Body of pancreas (tissue), 4 donors: ENCODE data around the gene GFRA1. TPM values are rescaled to one million over a fixed set of nuclear protein-coding genes. Genes with fewer than 3 reads are reported as not detected.

Experiments used
- ATAC-seq: fragments of 150-250 bp; one replicate; pipeline ENCODE4 v1.9.1; 2016
- DNase-seq, 4 donors: peaks; one replicate each; pipeline ENCODE4 v3.0.0-alpha.2; 2019
- H3K27ac ChIP-seq, 4 donors: fragments of 200-600 bp; sonication (generic); 1 replicate in 3 of 4; 2 replicates in 1 of 4; pipeline versions ENCODE4 v1.5.1 to v1.6.1; 2016 to 2019; ENCODE audit warnings: mild to moderate bottlenecking in 1 of 4, mixed read lengths in 1 of 4, moderate library complexity in 1 of 4
- H3K27me3 ChIP-seq, 2 donors: fragments of 200-600 bp; sonication (generic); one replicate each; pipeline ENCODE4 v1.6.0; 2016; ENCODE audit warnings: mild to moderate bottlenecking in 1 of 2
- H3K36me3 ChIP-seq, 2 donors: fragments of 200-600 bp; sonication (generic); replicated peaks in 1 of 2; 2 replicates each; pipeline ENCODE4 v1.5.1; 2016; ENCODE audit warnings: low read depth in 2 of 2; ENCODE audit not compliant: insufficient read depth in 1 of 2
- H3K4me1 ChIP-seq: fragments of 200-600 bp; sonication (generic); one replicate; pipeline ENCODE4 v1.6.0; 2016
- H3K4me3 ChIP-seq, 2 donors: fragments of 200-600 bp; sonication (generic); 1 replicate in 1 of 2; 2 replicates in 1 of 2; pipeline ENCODE4 v1.5.1; 2016 to 2019
- H3K9me3 ChIP-seq, 3 donors: fragments of 200-600 bp; sonication (generic); 1 replicate in 2 of 3; 2 replicates in 1 of 3; pipeline ENCODE4 v1.5.1; 2016
- POLR2A ChIP-seq, 3 donors: fragments of 450-650 bp; IDR thresholded peaks; one replicate each; pipeline ENCODE4 v1.6.1; 2016; ENCODE audit warnings: antibody characterized with exemption in 3 of 3, mild to moderate bottlenecking in 2 of 3
- WGBS, 2 donors: methylation state at CpG; one replicate each; pipeline ENCODE4 v1.1.5; 2017; 5-methylcytosine and 5-hydroxymethylcytosine counted together
- intact Hi-C: fragments of 100-400 bp; cut with DNase I; formaldehyde crosslinking; loops from one replicate; pipeline ENCODE4 v1.15.1; 2023
- total RNA-seq, 2 donors: library from RNA; depleted of rRNA; stranded (reverse); fragments of >200 nt; gene quantifications; one replicate each; pipeline ENCODE4 v1.1.0, GENCODE V29; 2016
- TF ChIP-seq, protein P1 (sequence below), 7 experiments: fragments of 450-650 bp in 4 of 7; fragments of 200-600 bp in 3 of 7; sonication (generic) in 3 of 7; IDR thresholded peaks; one replicate each; pipeline ENCODE4 v1.5.1; 2016 to 2019; ENCODE audit warnings: antibody characterized with exemption in 7 of 7

The GFRA1 gene
- total RNA-seq, 2 donors from 2014 or later, result 4.2 to 6.9 TPM

GRCh38 chr10:116154651-116155050, 118.4 kb downstream of the GFRA1 start:
- Histone ChIP-seq H3K36me3 (no peaks in the 10 kb centered on the region), H3K27ac (no peak overlapping the region), H3K4me1 (no peaks in the 10 kb centered on the region), H3K9me3 (no peaks in the 10 kb centered on the region), H3K27me3 (no peaks in the 10 kb centered on the region), H3K4me3 (no peak overlapping the region)
- DNase-seq, result no peak
- 77 to 100% methylated on average over 1 of the region's 1 CpG for WGBS, 2 donors
- TF ChIP-seq, protein P1, sequence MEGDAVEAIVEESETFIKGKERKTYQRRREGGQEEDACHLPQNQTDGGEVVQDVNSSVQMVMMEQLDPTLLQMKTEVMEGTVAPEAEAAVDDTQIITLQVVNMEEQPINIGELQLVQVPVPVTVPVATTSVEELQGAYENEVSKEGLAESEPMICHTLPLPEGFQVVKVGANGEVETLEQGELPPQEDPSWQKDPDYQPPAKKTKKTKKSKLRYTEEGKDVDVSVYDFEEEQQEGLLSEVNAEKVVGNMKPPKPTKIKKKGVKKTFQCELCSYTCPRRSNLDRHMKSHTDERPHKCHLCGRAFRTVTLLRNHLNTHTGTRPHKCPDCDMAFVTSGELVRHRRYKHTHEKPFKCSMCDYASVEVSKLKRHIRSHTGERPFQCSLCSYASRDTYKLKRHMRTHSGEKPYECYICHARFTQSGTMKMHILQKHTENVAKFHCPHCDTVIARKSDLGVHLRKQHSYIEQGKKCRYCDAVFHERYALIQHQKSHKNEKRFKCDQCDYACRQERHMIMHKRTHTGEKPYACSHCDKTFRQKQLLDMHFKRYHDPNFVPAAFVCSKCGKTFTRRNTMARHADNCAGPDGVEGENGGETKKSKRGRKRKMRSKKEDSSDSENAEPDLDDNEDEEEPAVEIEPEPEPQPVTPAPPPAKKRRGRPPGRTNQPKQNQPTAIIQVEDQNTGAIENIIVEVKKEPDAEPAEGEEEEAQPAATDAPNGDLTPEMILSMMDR (IDR thresholded peaks at IDR 0.05), result no peak
- no peak for TF ChIP-seq POLR2A (IDR thresholded peaks at IDR 0.05)
- intact Hi-C loops, result no loop called here
- ATAC-seq, result no peak

DNA sequence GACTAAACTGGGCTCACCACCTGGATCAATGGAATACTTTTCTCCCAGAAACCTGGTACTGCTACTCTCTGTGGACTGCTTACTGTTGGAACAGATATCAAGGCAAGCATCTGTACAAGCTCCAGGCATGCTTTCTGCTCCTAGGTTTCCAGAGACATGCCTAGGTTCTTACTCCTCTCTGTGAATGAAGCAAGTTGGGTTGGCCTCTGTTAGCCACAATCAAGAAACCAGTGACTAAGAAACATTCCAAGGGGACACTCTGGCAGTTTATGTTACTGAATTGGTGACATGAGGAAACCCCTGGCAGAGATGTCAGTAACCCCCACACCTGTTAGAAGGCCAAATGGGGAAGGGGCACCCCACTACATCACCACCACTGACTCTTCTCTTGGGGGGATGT, 121.9 kb downstream of the GFRA1 start:
- Histone ChIP-seq H3K36me3 (no peaks in the 10 kb centered on the region), H3K9me3 (no peaks in the 10 kb centered on the region), H3K4me3 (no peak overlapping the region), H3K27ac (no peak overlapping the region), H3K4me1 (no peaks in the 10 kb centered on the region), H3K27me3 (no peaks in the 10 kb centered on the region)
- ATAC-seq, result no peak
- TF ChIP-seq, protein P1 (IDR thresholded peaks at IDR 0.05), result no peak
- TF ChIP-seq POLR2A (IDR thresholded peaks at IDR 0.05), result no peak
- no peak for DNase-seq
- intact Hi-C loops, result no loop called here

DNA sequence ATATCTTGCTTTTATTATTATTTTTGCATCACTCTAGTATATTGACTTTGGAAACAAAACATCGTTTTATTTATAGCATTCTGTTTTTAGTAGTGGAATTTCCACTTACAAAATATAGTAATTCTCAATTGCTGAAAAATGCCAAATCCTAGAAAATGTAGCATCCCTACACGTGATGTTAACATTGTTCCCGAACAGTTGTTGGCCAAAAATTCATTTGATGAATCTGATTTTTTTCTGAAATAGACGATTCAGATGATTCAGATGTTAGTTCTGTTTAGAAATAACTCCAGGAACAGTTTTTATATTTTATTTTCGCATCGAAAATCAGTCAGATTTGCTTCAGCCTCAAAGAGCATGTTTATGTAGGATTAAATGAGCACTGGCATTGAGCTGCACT, 122.4 kb downstream of the GFRA1 start:
- ATAC-seq (no peak), DNase-seq (no peak)
- H3K27ac ChIP-seq, result no peak overlapping the region
- no peak overlapping the region for H3K4me3 ChIP-seq
- 55% methylated on average over 6 of the region's 6 CpGs for WGBS, 2 donors
- no peaks in the 10 kb centered on the region for H3K36me3 ChIP-seq
- intact Hi-C loops, result no loop called here
- H3K4me1 ChIP-seq, result no peaks in the 10 kb centered on the region
- no peak for TF ChIP-seq POLR2A (IDR thresholded peaks at IDR 0.05)
- TF ChIP-seq, protein P1 (IDR thresholded peaks at IDR 0.05), result no peak
- H3K9me3 ChIP-seq, result no peaks in the 10 kb centered on the region
- no peaks in the 10 kb centered on the region for H3K27me3 ChIP-seq

DNA sequence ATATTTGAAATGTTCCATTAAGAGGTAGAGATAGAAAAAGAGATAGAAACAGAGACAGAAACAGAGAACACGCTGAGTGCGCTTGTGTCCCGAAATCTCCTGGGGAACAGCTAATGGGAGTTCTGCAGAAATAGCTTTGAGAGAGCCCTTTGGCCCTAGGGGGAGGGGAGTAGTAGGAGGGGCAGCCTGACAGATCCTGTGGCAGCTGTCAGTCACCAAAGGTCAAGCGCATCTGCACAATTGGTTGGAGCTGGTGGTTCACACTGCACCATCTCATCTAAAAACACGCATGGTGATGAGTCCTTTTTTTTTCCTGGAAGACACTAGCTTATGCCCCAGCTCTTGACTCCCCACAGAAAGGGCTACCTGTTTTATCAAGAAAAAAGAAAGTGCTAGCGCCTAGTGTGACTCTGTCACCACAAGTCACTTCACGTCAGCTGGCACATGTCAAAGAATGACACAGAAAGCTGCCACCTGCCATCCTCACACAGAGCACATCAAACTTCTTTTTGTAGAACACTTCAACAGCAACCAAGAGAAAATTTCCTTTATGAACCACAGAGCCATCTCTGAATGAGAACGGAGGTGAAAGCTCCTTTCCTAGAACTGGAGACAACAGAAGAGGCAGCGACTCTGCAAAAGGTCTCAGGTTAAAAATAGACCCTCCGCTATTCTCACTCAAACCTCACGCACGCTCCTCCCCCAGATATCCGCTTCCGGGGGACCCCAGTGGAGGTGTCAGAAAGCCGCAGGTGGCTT, 125.7 kb downstream of the GFRA1 start:
- no peaks in the 10 kb centered on the region for H3K27me3 ChIP-seq
- intact Hi-C loops, result no loop called here
- no peaks in the 10 kb centered on the region for H3K36me3 ChIP-seq
- no peaks in the 10 kb centered on the region for H3K9me3 ChIP-seq
- WGBS, 2 donors, result 81 to 93% methylated on average over 15 of the region's 15 CpGs
- ATAC-seq (no peak), DNase-seq (no peak)
- TF ChIP-seq, protein P1 (IDR thresholded peaks at IDR 0.05), result no peak
- TF ChIP-seq POLR2A (IDR thresholded peaks at IDR 0.05), result no peak
- H3K4me3 ChIP-seq, result no peak overlapping the region
- no peak overlapping the region for H3K27ac ChIP-seq
- H3K4me1 ChIP-seq, result no peaks in the 10 kb centered on the region
